GM21360 (cell line): ENCODE data around the gene SYT1.
A peak's percentile ranks its signal among the peaks of the same experiment; 100 is the strongest.

Experiments used
- ATAC-seq: cut with Tn5 transposase; IDR thresholded peaks from one replicate; pipeline ENCODE4 v1.9.1; 2021; ENCODE audit warnings: mild to moderate bottlenecking, moderate library complexity; ENCODE audit not compliant: unreplicated experiment

Gene SYT1

DNA sequence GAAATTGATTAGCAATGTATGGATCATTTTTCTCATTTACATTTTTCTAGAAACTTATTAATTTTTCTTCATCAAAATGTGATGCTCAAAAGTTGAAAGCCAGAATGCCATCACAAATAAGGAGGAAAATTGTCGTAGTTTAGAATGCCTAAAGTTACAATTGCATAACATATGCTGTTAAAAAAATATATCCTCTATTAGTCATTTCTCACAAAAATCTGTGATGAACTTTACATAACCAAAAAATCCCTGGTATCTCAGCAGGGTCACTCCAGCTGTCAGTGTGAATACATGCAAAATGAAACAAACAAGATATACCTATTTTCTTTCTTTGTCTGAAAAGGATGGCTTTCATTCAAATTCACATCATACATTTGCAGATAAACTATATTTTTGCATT is 467.3 kb downstream of the SYT1 start:
- ATAC-seq, result no peak

DNA sequence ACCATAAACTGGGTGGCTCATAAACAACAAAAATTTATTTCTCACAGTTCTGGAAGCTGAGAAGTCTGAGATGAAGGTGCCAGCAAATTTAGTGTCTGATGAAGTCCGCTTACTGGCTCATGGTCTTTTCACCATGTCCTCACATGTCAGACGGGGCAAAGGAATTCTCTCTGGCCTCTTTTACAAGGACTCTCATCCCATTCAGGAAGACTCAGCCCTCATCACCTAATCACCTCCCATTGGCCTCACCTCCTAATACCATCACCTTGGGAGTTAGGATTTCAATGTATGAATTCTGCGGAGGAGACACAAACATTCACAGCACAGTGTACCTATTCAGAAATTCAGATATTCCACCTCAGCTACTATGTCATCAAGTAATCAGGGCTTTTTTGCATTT is 468.6 kb downstream of the SYT1 start:
- no peak for ATAC-seq

DNA sequence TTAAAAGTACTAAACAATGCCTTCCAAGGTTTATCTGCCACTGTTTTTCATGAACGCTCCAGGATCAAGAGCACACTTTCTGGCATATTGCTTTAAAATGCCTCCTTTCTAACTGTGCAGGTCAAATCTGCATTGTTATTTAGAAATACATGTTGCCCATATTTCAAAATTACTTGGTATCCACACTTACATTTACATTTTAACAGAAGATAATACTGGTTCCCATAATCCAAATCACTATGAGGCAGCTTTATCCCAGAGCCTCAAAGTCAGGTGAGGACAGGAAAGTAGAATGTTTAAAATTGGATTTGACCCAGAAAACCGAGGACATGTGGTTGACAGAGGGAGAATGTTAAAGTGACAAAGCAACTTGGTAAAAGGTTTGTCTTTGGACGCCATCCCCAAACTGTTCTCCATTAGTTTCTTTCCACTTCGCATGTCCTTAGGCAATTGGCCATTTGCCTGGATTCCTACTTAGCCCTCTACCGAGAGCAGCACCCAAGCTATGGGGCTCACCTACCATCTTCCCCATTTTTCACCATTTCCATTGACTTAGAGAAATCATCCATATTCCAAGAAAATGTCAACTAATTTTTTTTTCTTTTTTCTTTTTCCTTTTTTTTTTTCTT is 473.2 kb downstream of the SYT1 start:
- no peak for ATAC-seq

DNA sequence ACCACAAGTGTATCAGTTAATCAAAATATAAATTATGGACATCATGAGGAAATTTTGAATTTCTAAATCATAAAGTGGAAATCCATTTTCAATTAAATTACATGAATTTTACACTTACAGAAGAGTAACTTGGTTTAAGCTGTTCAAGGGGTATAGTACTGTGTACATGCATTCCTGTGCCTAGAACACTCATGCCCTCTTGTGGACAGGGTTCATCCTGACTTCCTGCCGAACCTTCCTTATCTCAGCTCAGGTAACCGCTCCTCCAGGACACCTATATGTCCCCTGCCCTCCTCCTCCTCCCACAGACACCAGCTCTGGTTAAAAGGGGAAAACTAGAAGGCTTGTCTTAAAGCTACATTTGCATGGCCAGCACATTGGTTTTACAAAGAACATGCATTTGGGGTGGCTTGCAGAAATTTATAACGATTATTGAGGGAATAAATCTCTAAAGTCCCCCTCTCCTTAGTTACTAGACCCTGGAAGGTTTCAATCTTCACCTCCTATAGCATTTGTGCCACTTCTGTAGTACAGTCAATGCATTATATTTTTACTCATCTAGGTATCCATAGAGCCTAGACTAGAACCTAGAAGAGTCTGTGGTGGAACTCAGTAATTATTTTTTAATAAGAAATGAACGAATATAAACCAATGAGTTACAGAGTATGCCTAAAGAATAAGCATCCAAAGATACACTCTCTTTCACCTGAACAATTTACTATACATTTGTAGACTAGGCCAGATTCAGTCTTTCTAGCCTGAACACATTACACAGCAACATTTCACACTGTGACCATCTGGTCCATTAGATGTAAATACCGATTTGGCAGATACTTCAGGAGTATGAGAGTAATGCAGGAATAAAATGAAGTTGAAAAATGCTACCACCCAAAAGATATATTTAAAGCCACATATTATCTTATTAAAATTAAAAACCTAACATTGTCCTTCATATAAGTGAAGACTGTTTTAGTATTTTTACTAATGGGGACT is 480.6 kb downstream of the SYT1 start:
- ATAC-seq, result peak; percentile 80

DNA sequence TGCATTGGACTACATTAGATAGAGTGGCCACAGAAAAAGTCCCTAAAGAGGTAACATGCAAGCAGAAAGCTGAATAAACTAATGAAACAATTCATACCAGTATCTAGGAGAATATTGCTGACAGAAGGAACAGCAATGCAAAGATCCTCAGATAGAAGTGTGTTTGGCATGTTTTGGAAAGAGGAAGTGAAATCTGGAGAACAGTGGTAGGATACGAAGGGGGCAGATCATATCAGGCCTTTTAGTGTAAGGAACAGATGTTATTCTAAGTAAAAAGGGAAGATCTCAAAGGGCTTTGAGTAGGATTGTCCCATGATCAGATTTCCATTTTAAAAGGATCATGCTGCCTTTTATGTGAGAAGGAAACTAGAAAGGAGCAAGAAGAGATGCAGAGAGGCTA is 483.3 kb downstream of the SYT1 start:
- ATAC-seq, result no peak

DNA sequence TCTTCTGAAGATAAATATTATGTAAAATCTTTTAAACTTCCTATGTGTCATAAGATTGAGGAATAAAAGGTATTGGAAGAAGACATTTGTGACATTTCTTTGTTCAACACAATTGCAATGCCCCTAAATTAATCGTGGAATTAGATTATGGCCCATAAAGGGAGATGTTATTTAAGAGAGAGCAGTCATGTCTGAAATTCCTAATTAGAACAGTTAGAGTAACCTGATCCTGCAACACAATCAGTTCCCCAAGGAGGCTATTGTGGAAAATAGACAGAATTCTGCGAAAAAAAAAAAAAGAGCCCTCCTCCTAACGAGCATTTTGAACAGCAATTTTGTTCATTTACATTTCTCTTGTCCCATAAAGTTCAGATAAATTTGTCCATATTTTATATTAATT is 486.7 kb downstream of the SYT1 start:
- ATAC-seq, result no peak

DNA sequence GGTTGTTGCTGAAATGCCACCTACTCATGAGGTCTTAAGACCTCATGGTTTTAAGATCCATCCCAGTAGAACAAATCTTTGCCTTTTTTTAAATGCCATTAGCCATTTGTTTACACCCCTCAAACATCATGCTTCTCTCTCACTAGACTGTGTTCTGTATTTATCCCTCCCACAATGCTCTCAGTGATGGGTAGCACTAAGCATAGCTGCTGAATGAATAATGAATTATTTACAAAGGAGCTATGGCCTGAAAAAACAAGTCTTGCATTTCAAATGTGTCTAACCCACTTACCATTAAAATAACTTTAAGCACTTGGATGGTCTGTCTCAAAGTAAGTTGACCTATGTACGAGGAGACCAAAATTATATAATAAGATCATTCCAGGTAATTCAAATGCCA is 491.6 kb downstream of the SYT1 start:
- ATAC-seq, result no peak

DNA sequence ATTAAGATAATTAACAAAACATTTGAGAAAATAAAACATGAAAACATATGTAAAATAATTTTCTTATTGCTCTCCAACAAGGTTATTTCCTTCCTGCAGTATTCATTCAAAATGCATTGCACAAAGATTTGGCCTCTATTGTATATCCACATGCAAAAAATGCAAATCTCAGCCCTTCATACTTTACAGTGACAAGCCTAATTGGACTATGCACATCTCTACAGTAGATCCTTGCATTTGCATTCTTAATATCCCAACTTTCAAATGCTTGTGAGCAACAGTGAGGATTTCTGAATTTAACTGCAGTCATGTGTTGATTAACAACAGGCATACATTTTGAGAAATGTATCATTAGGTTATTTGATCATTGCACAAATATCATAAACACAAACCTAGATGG is 492.5 kb downstream of the SYT1 start:
- ATAC-seq, result no peak

DNA sequence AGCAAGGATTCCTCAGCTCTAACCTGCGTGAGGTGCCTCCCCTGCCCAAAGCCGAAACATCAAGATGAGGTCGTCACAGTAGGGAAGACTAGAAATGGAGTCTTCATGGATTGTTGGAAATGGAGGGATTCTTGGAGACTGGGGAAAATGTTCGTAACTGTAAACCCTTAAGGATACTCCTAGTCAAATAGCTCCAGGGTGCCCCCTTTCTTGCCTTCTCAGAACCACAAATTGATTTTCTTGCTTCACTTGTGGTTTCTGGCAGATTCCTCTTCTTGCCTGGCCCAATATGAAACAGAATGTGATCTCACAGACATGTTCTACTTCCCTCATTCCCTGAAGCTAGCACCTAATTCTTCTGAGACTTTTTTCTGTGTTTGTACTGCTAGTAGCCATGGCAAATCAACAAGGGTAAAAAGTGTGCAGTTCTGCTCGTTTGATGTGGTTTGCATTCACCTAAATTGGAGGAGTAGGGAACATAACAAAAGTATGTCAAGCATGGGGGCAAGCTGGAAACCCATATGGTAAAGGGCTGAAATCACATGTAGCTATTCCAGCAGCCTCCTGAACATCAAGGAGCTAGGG is 494.2 kb downstream of the SYT1 start:
- ATAC-seq, result no peak

DNA sequence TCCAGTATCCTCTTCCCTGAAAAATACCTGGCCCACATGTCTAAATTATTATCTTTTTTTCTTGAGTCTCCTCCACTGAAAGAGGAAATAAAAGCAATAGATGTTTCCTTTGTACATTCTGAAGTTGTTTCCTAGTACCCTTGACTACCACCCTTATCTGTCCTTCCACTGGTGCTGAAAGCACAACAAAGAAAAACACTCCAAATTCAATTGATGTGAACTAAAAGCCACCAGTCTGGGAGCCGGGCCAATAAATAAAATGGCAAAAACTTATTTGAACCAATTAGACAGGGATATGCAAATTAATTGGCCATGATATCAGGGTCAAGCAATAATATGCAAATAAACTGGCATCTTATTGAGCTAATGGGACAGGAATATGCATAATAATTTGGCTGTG is 495.7 kb downstream of the SYT1 start:
- ATAC-seq, result no peak

DNA sequence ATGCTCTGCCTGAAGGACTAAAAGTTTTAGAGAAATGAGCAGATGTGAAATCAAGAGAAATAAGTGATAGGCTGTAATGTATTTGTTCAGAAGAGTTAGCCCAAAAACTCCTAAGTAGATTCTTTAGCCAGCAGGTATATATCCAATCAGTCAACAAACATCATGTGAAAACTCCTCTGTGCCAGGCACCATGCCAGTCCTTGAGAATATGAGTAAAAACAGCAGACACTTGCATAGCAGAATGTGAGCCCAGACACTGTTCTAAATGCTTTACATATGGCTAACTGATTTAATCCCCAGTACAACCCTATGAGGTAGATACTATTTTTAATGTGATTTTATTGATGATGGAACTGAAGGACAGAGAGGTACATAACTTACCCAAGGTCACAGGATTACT is 496.4 kb downstream of the SYT1 start:
- no peak for ATAC-seq

DNA sequence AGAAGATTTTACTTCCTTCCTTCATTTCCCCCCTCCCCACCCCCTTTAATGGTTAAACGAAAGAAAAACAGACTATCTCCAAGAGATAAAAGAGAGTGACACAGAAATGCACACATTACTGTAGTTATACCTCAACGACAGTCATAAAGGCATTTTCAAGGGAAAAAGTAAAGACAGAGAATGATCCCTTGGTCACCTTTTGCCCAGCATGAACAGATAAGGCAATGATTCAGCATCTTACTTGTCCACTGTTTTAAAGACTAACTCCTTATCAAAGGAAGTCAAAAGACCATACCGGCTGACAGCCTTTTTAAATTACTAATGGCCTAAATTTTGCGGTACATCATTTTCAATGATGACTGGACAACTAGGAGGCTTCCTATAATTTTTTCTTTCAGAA is 499.6 kb downstream of the SYT1 start:
- ATAC-seq, result no peak

DNA sequence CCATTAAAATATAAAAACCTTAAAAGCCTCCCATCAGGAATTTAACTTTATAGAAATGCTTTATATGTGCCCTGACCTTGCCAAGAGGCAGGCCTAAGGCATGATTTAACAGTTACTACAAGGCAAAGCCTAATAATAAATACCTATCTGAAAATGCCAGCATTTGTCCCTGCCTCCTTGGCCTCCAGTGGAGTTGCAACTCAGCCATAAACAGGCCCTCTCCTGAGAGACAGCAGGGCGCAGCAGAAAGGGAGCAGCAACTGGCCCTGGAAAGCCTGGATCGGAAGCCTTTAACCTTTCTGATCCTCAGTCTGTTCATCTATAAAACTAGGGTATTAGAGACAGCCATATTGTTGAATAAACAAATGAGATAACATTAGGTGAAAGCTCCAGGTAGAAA is 501.8 kb downstream of the SYT1 start:
- ATAC-seq, result no peak

DNA sequence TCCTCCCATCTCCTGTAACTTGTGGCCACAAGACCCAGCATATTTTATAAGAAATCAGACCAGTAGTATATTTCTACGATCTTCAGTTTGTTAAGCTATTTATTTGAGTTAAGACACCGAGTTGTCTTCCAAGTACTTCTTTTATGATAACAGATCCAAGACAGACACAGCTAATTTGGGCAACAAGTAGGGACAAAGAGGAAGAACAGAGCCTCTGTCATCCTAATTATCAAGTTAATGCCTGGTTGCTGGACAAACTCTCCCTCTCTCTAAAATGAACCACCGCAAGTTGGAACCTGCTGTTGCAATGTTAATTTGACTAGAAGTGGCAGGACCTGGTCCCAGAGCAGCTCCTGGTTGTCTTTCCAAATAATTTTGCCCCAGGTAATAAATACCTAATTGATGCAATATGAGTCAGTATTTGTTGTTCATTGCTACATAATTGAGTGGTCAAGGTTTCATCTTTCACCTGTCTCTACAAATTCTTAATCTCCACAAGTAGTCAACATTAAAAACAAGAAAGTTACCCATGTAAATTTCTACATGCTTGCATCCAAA is 502.5 kb downstream of the SYT1 start:
- no peak for ATAC-seq

DNA sequence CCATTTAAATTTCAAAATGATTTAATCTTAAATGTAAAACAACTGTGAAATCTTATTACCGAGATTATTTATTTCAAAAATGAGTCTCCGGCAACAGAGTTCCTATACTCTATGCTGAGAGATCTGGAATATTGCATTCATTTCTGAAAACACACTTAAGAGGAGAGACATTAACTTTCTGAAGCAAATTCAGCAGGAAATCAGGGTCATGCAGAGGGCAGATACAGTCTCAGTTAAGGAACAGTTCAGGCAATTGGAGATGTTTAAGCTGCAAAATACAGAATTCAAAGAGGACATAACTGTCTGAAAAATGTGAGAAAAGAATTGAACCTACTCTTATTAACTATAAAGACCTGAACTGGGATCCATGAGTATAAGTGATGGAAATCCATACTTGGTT is 505.4 kb downstream of the SYT1 start:
- ATAC-seq, result no peak

DNA sequence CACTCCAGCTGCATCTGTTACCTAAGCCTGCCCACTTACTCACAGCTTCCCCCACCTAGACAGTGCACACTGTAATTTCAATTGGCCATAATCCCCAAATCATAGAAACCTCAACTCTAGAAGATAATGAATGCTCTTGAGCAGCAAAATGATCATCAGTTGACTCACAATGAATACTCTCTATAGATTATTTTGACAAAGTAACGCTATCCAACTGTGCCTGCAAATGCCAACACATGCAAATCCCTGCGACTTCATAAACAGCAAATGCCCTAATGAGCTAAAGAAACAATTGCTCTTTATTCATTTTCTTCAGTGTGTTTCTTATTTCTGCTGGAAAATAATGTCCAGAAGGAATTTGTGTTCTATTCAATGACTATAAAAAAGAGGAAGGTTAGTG is 506.7 kb downstream of the SYT1 start:
- ATAC-seq, result no peak

DNA sequence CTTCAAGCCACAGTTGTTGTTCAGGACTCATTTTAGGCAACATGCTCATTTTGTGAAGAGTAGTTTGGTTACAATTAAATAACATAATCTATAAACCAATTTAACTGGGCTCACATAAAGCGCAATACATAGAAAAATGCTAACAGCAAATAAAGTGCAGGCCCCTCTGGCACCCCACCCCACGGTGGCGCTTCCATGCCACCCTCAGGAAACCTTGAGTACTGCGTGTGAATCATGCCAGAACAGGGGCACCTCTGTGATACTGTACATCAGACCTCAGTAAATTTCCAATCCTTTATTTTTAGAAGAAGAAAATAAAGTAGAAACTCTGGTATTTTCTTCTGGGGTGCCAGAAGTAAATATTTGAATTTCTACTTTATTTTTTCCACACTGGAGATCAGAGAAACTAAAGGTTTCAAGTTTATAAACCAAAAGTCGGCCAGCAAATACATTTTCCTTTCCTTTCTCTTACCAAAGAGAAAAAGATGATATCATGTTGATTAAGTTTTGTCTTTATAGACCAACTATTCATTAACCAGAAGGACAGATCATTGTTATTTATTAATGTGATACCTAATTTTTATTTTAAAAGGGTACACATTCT is 509.4 kb downstream of the SYT1 start:
- ATAC-seq, result peak; percentile 86

DNA sequence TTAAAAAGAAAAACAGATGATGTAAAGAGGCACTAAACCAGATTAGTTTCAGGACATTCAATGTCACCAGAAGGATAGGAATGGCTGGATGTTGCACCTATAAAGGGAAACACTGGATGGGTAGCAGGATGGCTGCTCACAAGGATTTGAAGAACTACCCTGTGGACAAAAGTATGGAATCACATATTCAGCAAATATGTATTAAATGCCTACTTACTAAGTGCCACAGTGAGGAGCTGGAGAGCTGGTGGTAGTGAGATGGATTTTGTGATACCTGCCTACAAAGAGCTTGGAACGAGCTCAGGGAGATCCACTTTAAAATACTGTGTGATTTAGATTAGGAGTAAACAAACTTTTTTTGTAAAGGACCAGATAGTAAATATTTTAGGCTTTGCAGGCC is 510.0 kb downstream of the SYT1 start:
- ATAC-seq, result no peak

DNA sequence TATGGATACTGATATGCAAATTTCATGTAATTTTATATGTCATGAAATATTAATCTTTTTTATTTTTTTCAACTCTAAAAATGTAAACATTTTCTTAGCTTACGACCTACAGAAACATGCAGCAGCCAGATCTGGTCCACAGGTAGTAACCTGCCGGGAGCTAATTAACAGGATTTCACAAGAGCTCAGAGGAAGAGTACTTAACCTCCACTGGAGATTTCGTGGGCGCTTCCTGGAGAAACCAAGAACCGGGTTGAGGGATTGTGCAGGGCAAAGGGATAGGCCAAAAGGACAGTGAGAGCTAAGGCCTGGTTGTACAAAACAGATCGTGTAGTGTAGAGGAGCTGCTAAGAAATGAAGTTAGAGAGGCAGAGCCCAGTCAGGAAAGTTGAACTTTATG is 510.5 kb downstream of the SYT1 start:
- no peak for ATAC-seq

DNA sequence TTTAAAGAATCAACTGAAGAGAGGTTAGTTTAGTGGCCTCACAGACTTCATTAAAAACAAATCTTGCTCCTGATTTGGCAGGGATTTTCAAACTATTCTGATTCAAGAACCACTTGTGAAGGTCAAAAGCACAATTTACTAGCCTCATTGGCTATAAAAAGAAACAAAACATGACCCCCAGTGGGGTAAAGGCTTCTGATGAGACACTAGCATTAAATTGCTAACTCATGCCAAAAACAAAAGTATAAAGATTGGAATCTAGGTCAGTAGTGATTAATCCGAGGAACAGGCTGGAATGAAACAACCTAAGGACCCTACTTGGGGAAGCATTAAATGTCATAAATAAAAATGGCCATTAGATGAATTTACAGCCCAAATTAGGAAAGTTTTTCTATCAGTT is 513.9 kb downstream of the SYT1 start:
- ATAC-seq, result no peak

DNA sequence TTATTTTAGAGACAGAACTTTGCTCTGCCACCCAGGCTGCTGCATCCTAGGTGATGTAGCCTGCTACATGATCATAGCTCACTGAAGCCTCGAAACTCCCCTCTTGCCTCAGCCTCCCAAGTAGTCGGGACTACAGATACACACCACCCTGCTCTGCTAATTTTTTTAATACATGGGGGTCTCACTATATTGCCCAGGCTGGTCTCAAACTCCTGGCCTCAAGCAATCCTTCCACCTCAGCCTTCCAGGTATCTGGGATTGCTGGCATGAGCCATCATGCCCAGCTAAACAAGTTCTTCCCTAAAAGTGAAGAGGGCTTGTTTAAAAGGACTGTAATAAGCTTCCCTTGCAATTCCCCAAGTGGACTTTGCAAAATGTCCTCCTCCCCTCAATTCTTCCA is 515.8 kb downstream of the SYT1 start:
- ATAC-seq, result no peak
